Panc1 (cell line): ENCODE measurements around the gene INPP5D. TPM values are rescaled to one million over a fixed set of nuclear protein-coding genes. Genes with fewer than 3 reads are reported as not detected.

Experiments
- ATAC-seq: fragments of 200-7000 bp; cut with Tn5 transposase; 2 replicates; pipeline ENCODE4 v1.9.1; 2020; ENCODE audit warnings: mild to moderate bottlenecking, moderate library complexity
- BruUV-seq: library from RNA; stranded (reverse); fragments of 400-500 nt; replicated peaks from 2 replicates; lab custom pipeline; 2021; lab: Mats Ljungman, UMichigan
- CTCF ChIA-PET: fragments of 300-600 bp; sonication (Branson Sonifier 250); formaldehyde crosslinking; loops from one replicate; lab custom pipeline; 2022; ENCODE audit warnings: antibody characterized with exemption; lab: Charles Lee
- POLR2A ChIA-PET: fragments of 300-600 bp; sonication (Branson Sonifier 250); formaldehyde crosslinking; loops from one replicate; lab custom pipeline; 2022; ENCODE audit warnings: antibody characterized with exemption; lab: Charles Lee
- DNase-seq: peaks from one replicate; pipeline ENCODE4 v3.0.0-alpha.2; 2010; ENCODE audit warnings: low read depth, low spot score
- H3K27ac ChIP-seq: 2 replicates; pipeline ENCODE4 v1.5.1; 2011; ENCODE audit warnings: mild to moderate bottlenecking, low read length, inconsistent platforms
- H3K27me3 ChIP-seq: fragments of 200-500 bp; sonication (Bioruptor generic); 2 replicates; pipeline ENCODE4 v1.6.0; 2014; ENCODE audit warnings: low read length, inconsistent platforms; ENCODE audit not compliant: control insufficient read depth, insufficient read depth
- H3K36me3 ChIP-seq: fragments of 200-500 bp; sonication (Bioruptor generic); 2 replicates; pipeline ENCODE4 v1.5.1; 2014; ENCODE audit warnings: inconsistent platforms, mild to moderate bottlenecking, low read length, moderate library complexity; ENCODE audit not compliant: control insufficient read depth, insufficient read depth
- H3K4me1 ChIP-seq: 2 replicates; pipeline ENCODE4 v1.5.1; 2011; ENCODE audit warnings: inconsistent platforms, mild to moderate bottlenecking, low read length, moderate library complexity; ENCODE audit not compliant: control insufficient read depth, insufficient read depth
- H3K4me3 ChIP-seq, 2 experiments: 2 replicates each; pipeline ENCODE4 v1.5.1; 2011 to 2012; ENCODE audit warnings: low read depth in 2 of 2, low read length in 2 of 2, mild to moderate bottlenecking in 2 of 2, inconsistent platforms in 1 of 2, moderate library complexity in 1 of 2
- H3K9me3 ChIP-seq: fragments of 200-500 bp; sonication (Bioruptor generic); 2 replicates; pipeline ENCODE4 v1.5.1; 2014; ENCODE audit warnings: low read depth, mild to moderate bottlenecking, inconsistent platforms, low read length, moderate library complexity; ENCODE audit not compliant: control insufficient read depth, insufficient read depth
- POLR2AphosphoS5 ChIP-seq: IDR thresholded peaks from 2 replicates; pipeline ENCODE4 v1.6.1; 2012; ENCODE audit warnings: mild to moderate bottlenecking, low read depth, low read length, moderate library complexity
- REST ChIP-seq, 2 experiments: IDR thresholded peaks; 2 replicates each; pipeline ENCODE4 v1.6.1; 2011 to 2012; ENCODE audit warnings: low read depth in 2 of 2, control low read depth in 1 of 2, low read length in 1 of 2, mild to moderate bottlenecking in 1 of 2, moderate library complexity in 1 of 2; ENCODE audit not compliant: insufficient read depth in 1 of 2
- SIN3A ChIP-seq: IDR thresholded peaks from 2 replicates; pipeline ENCODE4 v1.6.1; 2012; ENCODE audit warnings: low read depth, mild to moderate bottlenecking, low read length, moderate library complexity, borderline replicate concordance; ENCODE audit not compliant: insufficient read depth
- TCF7L2 ChIP-seq: IDR thresholded peaks from 2 replicates; pipeline ENCODE4 v1.6.1; 2011; ENCODE audit warnings: mild to moderate bottlenecking, low read depth, low read length, inconsistent platforms
- in situ Hi-C: cut with HindIII; loops from 2 replicates; pipeline ENCODE4 v1.10.0; 2016; ENCODE audit warnings: low sequenced_read_pairs, low pct_unique_long_range_greater_than_20kb
- intact Hi-C: fragments of 100-400 bp; cut with micrococcal nuclease; formaldehyde crosslinking; loops from one replicate; pipeline ENCODE4 v1.10.0; 2022; ENCODE audit not compliant: unreplicated experiment
- total RNA-seq: library from RNA; stranded (reverse); gene quantifications from one replicate; pipeline ENCODE4 v1.2.1, GENCODE V29; 2021; ENCODE audit not compliant: unreplicated experiment
- TF ChIP-seq, protein P1 (sequence below): fragments of 450-650 bp; IDR thresholded peaks from 2 replicates; pipeline ENCODE4 v1.5.1; 2017; ENCODE audit warnings: mild to moderate bottlenecking

The INPP5D gene
- total RNA-seq, 1 experiment from 2014 or later = 0.39 TPM

GRCh38 chr2:233130024-233130423 lies 69.9 kb downstream of the INPP5D start:
- TF ChIP-seq, protein P1, sequence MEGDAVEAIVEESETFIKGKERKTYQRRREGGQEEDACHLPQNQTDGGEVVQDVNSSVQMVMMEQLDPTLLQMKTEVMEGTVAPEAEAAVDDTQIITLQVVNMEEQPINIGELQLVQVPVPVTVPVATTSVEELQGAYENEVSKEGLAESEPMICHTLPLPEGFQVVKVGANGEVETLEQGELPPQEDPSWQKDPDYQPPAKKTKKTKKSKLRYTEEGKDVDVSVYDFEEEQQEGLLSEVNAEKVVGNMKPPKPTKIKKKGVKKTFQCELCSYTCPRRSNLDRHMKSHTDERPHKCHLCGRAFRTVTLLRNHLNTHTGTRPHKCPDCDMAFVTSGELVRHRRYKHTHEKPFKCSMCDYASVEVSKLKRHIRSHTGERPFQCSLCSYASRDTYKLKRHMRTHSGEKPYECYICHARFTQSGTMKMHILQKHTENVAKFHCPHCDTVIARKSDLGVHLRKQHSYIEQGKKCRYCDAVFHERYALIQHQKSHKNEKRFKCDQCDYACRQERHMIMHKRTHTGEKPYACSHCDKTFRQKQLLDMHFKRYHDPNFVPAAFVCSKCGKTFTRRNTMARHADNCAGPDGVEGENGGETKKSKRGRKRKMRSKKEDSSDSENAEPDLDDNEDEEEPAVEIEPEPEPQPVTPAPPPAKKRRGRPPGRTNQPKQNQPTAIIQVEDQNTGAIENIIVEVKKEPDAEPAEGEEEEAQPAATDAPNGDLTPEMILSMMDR = no peak
- TF ChIP-seq TCF7L2 (no peak), REST (IDR thresholded peaks at IDR 0.05; ENCODE audit: insufficient read depth in 1 of 2, low read depth in 2 of 2, low read length in 1 of 2) (no peak), SIN3A (no peak), POLR2AphosphoS5 (no peak)
- DNase-seq (no peak), ATAC-seq (no peak)
- POLR2A ChIA-PET = no interaction called here
- CTCF ChIA-PET = no interaction called here
- H3K27me3 ChIP-seq = no peaks in the 10 kb centered on the region
- no peaks in the 10 kb centered on the region for H3K9me3 ChIP-seq
- H3K27ac ChIP-seq = no peak overlapping the region
- no peak overlapping the region for H3K4me3 ChIP-seq
- in situ Hi-C loops (no loop called here), intact Hi-C loops (no loop called here)
- H3K4me1 ChIP-seq = no peaks in the 10 kb centered on the region
- BruUV-seq = no TSS peak
- no peaks in the 10 kb centered on the region for H3K36me3 ChIP-seq

DNA sequence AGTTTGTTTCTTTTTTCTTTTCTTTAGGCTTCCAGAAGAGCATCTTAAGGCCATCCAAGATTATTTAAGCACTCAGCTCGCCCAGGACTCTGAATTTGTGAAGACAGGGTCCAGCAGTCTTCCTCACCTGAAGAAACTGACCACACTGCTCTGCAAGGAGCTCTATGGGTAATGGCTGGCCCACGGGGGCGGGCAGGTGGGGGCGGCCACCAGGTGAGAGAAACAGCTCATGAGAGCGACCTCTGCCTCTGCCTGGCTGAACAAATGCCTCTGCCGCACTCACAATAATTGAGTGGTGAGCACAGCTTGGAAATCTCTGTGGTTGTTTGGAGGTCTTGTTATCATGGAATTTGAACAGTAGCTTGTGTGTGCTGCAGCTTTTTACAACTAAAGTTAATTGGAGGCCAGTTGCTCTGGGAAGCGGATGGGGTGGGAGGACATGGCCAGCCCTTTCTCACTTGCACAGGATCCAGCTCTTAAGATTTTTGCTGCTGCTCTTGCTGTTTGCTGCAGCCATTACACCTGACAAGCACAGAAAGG lies 70.4 kb downstream of the INPP5D start:
- no peak overlapping the region for H3K27ac ChIP-seq
- H3K27me3 ChIP-seq = no peaks in the 10 kb centered on the region
- no peak for ATAC-seq
- BruUV-seq = no TSS peak
- H3K36me3 ChIP-seq = no peaks in the 10 kb centered on the region
- H3K4me3 ChIP-seq = no peak overlapping the region
- DNase-seq = no peak
- ChIA-PET CTCF (no interaction called here), POLR2A (no interaction called here)
- TF ChIP-seq POLR2AphosphoS5 (no peak), TCF7L2 (no peak), SIN3A (no peak), REST (IDR thresholded peaks at IDR 0.05; ENCODE audit: insufficient read depth in 1 of 2, low read depth in 2 of 2, low read length in 1 of 2) (no peak)
- TF ChIP-seq, protein P1 = no peak
- in situ Hi-C loops (no loop called here), intact Hi-C loops (no loop called here)
- no peaks in the 10 kb centered on the region for H3K4me1 ChIP-seq
- H3K9me3 ChIP-seq = no peaks in the 10 kb centered on the region
